HG02571 (cell line): ENCODE results near the gene PIGC.

ENCODE experiments used
- ATAC-seq: cut with Tn5 transposase; IDR thresholded peaks from one replicate; pipeline ENCODE4 v1.9.1; 2021; ENCODE audit warnings: mild to moderate bottlenecking, moderate library complexity; ENCODE audit not compliant: unreplicated experiment

Gene PIGC

DNA sequence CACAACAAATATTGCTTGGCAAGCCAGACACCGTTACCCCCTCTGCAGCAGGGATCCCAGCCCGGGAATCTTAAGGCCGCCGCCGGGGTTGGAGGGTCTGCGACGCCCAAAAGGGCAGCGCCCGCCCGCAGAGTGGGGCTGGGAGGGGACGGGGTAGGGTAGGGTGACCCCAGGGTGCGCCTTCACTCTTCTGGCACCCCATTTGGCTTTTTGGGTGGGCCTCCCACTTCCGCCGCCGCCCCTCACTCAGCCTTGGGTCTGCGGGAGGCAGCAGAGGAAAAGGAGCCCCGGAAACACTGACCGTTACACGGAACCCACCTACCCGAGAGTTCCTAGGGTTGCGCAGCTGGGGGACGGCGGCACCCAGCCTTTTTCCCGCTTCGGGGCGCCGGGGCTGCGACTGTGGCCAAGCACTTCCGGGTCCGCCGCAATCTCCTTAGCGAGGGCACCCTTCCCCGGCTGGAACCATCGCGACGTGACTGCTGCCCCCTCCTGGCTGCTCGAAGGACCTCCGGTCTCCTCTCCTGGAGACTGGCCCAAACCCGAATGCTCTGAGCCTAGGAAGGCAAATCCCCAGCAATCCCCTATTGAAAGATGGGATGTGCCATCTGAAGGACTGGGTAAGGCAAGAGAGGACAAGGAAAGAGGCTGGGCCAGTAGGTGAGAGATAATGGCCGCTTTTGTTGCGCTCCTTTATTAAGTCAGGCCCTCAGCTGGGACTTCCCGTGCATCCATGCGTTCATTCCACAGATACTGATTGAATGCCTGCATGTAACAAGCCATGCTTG lies at the start of gene PIGC:
Gene PIGC, minus strand, starts transcription at position 404 of the 788 bp plus-strand sequence. CDS start 1,447 bp downstream, outside the sequence.
- ATAC-seq: peak; percentile 99

DNA sequence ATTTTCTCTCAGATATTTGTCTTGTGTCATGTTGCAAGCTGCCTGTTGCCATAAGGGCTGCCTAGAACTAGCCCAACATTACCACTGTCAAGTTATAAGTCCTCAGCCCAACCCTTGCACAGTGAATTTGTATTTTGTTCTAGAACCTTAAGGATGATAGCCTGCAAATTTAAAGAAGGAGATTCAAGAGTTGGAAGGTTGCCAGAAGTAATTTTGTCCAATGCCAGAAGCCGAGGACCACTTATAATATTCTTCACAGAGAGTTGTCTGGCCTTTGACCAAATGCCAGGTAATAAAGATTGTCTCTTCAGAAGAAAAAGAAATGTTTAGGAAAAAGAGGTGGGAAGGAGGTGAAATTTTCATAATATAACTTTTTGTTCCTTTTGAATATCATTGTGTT lies 48.6 kb upstream of the PIGC start:
- ATAC-seq: no peak

DNA sequence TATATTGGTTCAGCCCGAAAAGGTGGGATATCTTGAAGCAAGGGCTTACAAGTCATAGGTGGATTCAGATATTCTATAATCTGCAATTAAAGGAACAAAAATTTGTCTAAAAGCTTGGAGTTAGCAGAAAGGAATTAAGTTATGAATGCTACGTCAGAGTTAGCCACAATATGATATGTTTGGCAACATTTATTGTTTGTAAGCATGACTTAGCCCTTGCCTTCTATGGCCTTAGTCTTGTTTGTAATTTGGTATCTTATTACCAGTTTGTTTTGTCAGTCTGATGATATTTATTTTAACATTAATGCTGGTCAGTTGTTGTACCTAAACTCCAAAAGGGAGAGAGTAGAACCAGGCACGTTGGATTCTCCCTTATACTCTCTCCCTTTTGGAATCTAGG lies 46.0 kb upstream of the PIGC start:
- ATAC-seq: no peak

DNA sequence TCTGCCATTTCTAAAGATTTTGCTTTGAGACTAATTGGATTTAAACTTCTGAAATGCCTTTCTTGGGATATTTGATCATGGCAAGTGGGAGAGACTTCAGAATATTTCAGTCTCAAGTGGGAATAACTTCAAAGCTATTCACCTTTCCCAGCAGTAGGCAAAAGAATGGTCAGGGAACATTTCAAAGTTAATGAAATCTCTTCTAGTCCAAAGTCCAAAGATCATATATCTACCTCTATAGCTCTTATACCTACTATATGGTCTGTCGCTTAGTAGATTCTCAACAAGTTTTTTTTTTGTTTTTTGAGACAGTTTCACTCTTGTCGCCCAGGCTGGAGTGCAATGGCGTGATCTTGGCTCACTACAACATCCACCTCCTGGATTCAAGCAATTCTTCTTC lies 44.5 kb upstream of the PIGC start:
- ATAC-seq: no peak

DNA sequence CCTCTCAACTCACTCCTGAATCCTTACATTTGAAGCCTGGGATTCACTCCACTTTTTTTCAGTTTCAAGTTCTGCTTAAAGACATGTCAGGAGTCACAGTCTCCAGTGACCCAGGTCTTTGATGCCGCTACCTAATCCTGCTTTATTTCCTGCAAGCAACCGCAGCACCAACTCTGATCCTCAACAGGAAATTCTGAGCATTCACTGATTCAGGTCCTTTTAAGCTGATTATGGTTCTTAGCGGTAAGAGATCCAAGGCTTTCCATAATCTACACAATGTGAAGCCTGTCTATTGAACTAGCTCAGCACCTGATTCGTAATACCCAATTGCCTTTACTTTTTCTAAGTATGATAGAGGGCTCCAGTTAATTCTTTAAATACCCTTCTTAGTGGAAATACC lies 43.7 kb upstream of the PIGC start:
- ATAC-seq: no peak

DNA sequence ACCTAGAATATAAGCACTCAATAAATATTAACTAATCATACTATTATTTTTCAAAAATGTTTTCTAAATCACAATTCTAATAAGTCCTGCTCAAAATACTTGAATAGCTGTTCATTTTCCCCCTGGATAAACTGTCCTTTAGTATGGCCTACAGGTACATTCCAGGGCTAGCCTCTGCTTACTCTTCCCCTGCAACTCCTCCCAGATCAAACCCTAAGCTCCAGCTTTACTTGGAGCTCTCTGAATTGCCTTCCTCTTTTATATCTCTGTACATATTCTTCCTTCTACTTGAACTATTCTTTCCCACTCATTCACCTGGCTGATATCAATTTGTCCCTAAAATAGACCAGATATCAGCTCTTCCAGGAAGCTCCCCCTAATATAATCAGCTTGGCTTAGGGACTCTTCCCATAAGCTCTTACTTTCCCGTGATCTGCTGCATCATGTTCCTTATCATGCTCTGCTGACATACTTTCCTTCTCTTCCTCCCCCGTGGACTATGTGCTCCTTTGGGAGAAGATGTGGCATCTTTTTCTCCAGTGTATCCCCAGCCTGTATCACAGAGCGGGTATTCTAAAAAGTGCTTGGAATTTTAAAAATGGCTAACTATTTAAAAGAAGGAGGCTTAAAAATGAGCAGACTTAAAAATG lies 43.1 kb upstream of the PIGC start:
- ATAC-seq: no peak

DNA sequence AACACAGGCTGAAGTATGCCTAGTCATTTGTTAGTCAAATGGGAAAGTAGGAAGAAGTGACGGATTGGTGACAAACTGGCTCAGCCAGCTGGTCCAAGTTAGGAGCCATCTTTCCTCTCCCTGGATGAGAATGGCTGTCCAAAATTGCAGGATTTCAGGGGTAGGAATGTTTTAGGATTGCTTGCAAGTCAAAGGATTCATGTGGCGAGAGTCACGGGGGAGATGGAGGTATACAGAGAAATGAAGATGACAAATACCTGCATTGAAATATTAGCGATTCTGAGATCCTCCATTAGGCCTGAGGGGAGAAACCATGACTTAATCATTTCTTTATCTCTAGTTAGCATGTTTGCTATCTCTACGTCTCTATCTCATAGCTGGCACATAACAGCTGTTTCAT lies 41.8 kb upstream of the PIGC start:
- no peak for ATAC-seq

DNA sequence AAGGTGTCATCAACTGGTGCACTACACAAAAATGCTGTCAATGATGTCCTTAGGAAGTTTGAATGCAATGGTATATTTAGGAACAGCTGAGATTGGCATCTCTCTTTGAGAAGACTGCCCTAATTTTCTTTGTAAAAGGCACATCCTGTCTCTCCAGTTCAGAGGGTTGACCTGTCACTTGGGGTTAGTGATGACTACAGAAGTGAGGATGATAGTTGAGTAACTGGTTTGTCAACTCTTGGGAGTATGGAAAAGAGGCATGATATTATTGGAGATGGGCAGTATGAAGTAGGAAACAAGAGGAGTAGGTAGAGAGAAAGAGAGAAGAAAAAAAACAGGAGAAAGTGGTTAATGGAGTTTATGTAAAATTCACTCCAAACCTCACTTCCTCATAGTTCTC lies 40.4 kb upstream of the PIGC start:
- no peak for ATAC-seq

DNA sequence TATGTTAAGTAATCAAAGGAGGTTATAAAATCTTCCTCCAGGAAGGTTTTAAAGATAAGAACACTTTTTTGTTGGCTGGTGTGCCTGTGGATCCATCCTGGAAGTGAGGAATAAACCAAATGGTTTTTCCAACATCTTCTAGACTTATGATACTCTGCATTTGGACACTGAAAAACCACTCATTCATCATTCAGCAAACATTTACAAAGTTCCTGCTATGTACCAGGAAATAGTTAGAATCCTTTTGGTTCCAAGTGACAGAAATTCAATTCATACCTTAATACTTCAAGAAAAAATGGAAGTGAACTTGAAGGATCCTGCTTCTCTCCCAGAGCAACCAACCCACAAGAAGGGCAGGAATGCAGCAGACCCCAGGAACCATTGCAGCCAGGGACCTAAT lies 39.6 kb upstream of the PIGC start:
- no peak for ATAC-seq

DNA sequence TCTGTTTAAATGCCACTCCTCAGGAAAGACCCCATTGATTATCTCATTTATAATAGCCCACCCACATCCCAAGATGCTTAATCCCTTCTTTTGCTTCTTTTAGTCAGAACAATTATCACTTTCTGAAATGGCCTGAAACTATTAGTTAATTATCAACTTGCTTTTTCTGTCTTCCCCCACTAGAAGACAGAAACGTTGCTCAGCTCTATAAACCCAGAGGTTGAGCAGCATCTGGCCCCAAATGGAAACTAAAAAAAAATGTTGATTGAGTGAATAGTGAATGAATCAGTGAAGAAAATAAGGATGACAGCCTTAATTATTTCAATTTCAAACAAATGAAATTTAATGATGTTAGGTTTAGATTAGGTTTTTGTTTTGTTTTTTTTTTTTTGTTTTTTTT lies 38.2 kb upstream of the PIGC start:
- ATAC-seq: no peak

DNA sequence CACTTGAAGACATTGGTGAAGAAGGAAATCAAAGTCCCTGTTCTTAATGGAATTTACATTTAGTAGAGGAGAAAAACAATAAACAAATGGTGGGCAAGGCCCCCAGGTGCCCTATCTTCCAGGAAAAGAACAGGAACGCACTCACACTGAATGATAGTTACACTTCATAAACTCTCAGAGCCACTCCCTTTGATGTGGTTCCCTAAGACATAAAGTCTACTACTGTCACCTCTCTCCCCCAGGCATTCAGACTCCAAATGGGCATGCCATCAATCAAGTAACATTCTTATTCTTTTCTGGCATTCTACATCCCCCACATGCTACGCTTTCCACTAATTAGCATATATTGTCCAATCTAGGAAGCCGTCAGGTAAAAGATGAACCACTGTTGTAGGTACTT lies 36.6 kb upstream of the PIGC start:
- no peak for ATAC-seq

DNA sequence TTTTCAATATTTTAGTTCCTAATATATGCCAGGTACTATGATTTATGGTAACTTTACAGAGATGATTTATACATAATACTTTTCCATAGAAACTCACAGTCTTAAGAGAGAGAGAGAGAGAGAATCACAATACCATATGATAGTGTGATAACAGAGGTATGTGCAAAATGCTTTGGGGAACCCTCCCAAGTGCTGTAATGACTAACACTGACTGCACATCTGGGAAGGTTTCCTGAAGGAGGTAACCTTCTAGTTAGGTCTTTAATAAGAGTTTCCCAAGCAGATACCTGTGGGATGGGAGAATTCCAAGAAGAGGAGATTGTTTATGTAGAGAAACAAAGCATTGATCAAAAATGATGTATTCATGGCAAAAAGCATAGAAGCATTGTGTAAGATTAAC lies 34.6 kb upstream of the PIGC start:
- ATAC-seq: no peak

DNA sequence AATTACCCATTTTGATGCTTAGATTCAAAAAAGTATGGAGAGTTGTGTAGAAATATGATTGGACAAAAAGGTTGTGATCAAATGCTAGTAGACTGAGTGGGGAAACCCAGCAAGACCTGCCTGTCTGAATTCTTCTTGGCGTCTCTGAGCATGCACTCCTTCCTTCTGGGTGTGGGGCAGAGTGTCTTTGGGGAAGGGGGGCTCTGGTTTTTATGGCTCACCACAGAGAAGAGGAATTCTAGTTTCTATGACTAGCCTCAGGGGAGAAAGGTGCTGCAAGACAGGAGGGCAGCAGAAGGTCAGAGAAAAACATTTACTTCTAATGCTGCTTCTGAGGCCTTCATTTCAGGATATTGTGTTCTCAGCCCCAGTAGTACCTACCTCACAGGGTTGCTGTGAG lies 33.9 kb upstream of the PIGC start:
- ATAC-seq: no peak

DNA sequence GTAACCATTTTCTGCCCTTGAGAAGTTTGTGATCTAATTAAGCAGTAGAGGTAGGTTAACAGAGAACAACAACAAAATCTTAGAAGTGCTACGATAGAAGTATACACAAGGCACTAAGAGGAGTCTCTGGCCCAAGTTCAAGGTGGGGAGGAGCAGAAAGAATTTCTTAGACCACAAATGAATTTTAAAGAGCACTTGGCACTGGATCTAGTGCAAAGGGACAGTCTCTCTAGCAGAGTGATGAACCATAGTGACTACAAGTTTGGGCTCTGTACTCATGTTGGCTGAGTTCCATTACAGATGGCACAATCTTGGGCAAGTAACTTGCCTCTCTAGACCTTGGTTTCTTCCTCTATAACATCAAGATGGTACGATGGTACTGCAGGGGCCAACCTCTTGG lies 33.3 kb upstream of the PIGC start:
- ATAC-seq: no peak

DNA sequence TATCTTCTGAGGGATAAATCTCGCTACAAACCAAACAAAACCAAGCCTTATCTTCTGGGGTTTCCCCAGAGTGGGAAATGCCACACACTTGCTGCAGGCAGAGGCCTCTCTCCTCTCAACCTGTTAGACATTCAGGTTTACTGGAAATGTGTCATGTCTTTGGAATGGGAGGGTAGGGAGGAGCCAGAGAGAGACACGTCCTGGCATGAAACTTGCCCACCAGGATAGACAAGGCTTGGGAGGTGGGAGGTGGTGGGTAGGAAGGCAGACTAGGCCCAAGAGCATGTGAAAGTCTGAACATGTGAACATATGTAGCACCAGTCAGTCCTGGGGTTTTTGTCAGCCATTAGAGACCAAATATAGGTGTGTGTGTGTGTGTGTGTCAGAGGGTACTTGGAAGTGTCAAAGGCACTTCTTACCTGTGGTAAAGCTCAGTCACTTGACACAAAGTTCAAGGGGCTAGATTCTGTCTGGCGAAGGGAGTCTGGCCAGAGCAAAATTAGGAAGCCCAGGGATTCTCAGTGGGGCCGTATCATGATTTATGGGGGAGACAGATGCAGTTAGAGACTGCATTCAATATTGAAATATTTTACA lies 32.4 kb upstream of the PIGC start:
- no peak for ATAC-seq

DNA sequence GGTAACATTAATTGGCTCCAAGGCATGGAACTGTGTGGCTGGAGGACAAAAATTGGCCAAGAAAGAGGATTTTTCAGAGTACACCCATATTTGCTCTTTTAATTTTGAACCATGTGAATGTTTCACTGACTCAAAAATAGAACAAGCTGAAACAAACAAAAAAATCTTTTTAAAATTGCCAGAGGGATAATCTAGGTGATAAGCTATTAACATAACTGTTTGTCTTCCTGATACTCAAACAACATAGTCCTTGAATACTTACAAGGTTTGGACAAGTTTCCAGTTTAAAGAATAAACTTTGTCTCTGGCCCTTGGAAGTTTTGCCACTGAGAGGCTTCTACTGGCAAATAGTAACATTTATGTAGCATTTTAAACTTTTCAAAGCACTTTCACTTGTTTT lies 30.0 kb upstream of the PIGC start:
- ATAC-seq: no peak

DNA sequence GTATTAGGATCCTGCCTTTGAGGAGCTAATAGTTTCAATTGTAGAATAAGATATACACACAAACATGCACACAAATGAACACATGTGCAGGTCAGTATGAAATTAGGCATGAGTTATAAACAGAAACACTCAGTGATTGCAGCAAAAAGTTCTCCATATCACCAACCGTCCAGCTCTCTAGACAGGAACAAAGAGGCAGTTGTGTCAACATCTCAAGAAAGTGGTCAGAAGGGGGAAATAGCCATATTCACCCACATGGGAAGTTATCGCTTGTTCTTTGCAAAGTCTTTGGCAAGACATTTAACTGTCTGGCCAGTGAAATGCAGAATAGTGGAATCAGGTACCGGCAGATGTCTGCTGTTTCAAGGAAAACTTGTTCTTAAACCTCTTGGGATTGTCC lies 29.4 kb upstream of the PIGC start:
- ATAC-seq: no peak

DNA sequence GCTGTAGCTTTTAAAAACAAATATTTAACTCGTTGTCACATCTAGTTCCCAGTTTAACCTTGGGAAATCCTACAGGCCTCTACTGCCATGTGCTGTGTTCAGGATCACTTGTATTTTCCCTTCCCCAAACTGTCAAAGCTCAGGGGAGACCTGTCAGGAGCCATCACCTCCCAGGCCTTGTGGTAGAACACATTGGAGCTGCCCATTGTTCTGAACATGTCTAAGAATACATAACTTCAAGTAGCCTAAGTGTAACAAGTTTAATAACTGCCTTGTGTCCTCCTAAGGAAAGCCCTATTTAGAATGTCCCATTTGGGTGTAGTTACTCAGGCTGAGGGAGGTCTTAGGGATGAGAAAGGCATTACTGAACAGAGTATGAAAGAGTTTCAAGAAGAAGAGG lies 28.6 kb upstream of the PIGC start:
- no peak for ATAC-seq

DNA sequence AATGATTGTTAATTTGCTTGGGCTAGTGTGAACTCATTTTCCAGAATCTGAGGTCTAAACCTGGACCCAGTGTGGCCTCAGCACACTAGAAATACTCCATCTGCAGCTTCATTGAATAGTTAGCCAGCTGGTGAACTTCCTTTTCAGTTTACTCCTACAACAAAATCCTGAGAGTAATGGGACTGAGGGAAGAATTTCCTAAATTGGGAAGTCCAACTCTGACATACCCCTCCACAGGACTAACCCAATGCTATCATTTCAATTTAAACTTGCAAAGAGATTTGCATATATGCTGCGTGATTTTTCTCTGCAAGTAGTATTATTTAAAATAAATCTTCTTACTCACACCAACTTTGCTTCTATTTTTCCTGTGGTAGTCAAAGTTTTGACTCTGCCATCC lies 27.8 kb upstream of the PIGC start:
- ATAC-seq: no peak

DNA sequence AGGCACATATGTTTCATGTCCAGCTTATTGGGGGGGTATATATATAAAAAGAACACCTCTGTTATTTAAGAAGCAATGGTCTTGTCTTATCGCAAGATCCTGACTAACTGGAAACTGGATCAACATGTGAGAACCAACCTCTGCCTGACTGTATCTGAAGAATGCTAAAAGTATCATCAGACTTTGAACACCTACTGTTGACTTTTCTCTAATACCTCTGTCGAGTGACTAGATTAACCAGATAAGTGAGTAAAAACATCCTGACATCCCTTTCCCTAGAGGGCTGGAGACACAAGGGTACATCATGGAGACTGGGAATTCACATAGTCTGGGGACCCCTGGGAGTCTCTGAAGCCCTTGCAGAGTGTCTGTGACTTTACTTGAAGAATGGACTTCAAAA lies 26.3 kb upstream of the PIGC start:
- no peak for ATAC-seq

DNA sequence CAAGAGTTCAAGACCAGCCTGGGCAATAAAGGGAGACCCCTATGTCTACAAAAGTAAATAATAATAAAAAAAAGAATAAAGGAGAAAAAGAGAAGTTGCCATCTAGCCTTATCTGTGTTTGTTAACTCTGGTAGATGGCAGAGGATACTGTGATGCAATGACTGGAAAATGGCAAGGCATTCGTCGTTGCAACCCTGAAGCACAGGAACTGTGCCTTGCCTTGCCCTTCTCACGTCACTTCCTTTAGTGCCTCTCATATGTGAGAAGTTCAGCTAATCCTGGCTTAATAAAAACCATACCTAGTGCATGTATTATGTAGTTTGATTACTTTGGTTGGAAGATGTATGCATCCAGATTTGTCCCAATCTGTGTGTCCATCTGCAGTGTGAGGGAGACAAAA lies 25.8 kb upstream of the PIGC start:
- ATAC-seq: no peak

DNA sequence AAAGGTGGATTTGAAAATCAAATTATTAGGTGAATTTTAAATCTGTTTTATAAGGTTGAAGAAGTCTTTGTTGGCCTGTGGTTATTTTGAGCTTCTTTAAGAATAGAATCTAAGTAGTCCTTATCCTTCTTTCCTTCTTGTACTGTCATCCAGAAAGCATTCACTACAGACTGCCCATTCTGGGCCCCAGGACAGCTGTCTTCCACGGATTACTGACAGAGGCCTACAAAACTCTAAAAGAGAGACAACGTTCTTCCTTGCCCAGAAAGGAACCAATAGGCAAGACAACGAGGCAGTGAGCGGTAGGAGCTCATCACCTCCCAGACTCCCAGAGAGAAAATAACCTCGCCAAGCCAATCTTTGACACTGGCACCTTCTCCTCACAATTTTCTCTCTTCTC lies 24.4 kb upstream of the PIGC start:
- ATAC-seq: no peak
